ENCODE data around the gene MYB.

DNA sequence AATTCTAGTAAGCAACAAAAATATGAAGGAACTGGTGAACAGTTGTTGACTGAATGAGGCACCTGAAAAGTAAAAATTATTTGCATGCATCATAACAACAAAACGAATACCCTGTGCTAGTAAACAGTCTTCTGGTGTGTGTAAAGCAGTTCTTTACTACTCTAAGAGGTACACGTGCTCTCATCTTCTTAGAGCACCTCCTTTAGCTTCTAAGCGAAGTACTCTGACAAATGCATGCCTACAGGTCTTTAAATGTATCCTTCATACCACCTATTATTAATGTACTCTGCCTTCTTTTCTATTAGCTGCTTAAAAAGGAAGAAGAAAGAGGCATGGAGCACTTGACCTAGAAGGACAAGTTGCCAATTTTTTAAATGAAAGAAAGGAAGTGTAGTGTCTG is 32.2 kb upstream of the MYB start:
- TF ChIP-seq, protein P1, sequence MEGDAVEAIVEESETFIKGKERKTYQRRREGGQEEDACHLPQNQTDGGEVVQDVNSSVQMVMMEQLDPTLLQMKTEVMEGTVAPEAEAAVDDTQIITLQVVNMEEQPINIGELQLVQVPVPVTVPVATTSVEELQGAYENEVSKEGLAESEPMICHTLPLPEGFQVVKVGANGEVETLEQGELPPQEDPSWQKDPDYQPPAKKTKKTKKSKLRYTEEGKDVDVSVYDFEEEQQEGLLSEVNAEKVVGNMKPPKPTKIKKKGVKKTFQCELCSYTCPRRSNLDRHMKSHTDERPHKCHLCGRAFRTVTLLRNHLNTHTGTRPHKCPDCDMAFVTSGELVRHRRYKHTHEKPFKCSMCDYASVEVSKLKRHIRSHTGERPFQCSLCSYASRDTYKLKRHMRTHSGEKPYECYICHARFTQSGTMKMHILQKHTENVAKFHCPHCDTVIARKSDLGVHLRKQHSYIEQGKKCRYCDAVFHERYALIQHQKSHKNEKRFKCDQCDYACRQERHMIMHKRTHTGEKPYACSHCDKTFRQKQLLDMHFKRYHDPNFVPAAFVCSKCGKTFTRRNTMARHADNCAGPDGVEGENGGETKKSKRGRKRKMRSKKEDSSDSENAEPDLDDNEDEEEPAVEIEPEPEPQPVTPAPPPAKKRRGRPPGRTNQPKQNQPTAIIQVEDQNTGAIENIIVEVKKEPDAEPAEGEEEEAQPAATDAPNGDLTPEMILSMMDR (IDR thresholded peaks at IDR 0.05) = no peak
- TF ChIP-seq POLR2A (IDR thresholded peaks at IDR 0.05) = no peak
